Neural crest cell (in vitro differentiated cells): Measurements from ENCODE around the gene UBR4. TPM values are rescaled to one million over a fixed set of nuclear protein-coding genes. Genes with fewer than 3 reads are reported as not detected.

Experiments used
- DNase-seq: peaks from one replicate; pipeline ENCODE4 v3.0.0; 2021; ENCODE audit warnings: low read depth, mixed read lengths, low spot score
- H3K27ac Mint-ChIP-seq: one replicate; pipeline ENCODE4 v1.8.0; 2021; ENCODE audit warnings: mild to moderate bottlenecking, mixed read lengths; ENCODE audit not compliant: unreplicated experiment
- H3K27me3 Mint-ChIP-seq: 2 replicates; pipeline ENCODE4 v1.8.0; 2021; ENCODE audit warnings: low read depth, mild to moderate bottlenecking, mixed read lengths
- H3K36me3 Mint-ChIP-seq: 2 replicates; pipeline ENCODE4 v1.8.0; 2021; ENCODE audit warnings: low read depth, mild to moderate bottlenecking, mixed read lengths
- H3K4me1 Mint-ChIP-seq: 2 replicates; pipeline ENCODE4 v1.8.0; 2021; ENCODE audit warnings: mixed read lengths
- H3K4me3 Mint-ChIP-seq: one replicate; pipeline ENCODE4 v1.8.0; 2021; ENCODE audit warnings: mild to moderate bottlenecking, mixed read lengths
- H3K9me3 Mint-ChIP-seq: 2 replicates; pipeline ENCODE4 v1.8.0; 2021; ENCODE audit warnings: mixed read lengths
- total RNA-seq: library from RNA; stranded (reverse); gene quantifications from 2 replicates; pipeline ENCODE4 v1.2.1, GENCODE V29; 2021
- TF ChIP-seq, protein P1 (sequence below): fragments of 200-600 bp; sonication (generic); conservative IDR thresholded peaks from 2 replicates; pipeline ENCODE4 v1.5.0; 2021; ENCODE audit warnings: antibody characterized with exemption, mild to moderate bottlenecking

The UBR4 gene
- total RNA-seq, 1 donor from 2014 or later, result 114 TPM

DNA sequence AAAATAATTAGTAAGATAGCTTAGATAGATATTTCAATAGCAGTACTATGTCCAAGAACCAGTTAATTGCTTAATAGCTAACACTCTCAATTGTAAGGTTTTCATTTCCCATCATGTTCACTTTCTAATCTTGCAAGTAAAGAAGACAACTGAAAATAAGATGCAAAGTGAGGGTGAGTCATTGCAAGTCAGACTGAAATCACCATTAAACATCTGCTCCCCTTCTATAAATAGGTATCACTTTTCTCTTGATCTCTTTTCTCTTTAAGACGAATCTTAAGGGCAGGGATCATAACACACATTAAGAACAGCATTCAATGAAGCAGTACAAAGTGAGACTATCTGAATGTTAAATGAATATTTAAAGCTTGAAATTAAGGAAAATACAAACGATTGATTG lies 40.4 kb downstream of the UBR4 start:
- H3K27ac Mint-ChIP-seq, result no peak overlapping the region
- H3K4me1 Mint-ChIP-seq, result no peaks in the 10 kb centered on the region
- no peaks in the 10 kb centered on the region for H3K9me3 Mint-ChIP-seq
- peaks cover 15% of the 10 kb centered on the region for H3K36me3 Mint-ChIP-seq
- TF ChIP-seq, protein P1, sequence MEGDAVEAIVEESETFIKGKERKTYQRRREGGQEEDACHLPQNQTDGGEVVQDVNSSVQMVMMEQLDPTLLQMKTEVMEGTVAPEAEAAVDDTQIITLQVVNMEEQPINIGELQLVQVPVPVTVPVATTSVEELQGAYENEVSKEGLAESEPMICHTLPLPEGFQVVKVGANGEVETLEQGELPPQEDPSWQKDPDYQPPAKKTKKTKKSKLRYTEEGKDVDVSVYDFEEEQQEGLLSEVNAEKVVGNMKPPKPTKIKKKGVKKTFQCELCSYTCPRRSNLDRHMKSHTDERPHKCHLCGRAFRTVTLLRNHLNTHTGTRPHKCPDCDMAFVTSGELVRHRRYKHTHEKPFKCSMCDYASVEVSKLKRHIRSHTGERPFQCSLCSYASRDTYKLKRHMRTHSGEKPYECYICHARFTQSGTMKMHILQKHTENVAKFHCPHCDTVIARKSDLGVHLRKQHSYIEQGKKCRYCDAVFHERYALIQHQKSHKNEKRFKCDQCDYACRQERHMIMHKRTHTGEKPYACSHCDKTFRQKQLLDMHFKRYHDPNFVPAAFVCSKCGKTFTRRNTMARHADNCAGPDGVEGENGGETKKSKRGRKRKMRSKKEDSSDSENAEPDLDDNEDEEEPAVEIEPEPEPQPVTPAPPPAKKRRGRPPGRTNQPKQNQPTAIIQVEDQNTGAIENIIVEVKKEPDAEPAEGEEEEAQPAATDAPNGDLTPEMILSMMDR, result no peak
- no peak overlapping the region for H3K4me3 Mint-ChIP-seq
- no peaks in the 10 kb centered on the region for H3K27me3 Mint-ChIP-seq
- no peak for DNase-seq

DNA sequence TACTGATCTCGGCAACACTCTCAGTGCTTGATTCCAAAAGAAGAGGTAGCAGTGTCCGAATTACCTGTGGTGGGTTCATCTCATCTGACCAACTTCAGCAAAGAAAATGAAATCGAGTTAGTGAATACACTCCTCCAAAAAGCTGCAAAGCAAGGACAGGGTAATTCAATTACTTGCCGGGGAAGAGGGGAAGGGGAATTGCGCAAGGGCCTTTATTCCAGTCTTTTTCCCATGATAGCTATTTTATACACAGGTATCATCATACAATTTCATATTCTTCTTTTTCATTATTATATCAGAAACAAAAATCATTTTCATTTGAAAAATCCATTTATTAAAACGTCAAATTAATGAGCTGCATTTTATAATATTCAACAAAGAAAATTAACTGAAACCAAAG lies 42.9 kb downstream of the UBR4 start:
- H3K9me3 Mint-ChIP-seq, result no peaks in the 10 kb centered on the region
- peaks cover 23% of the 10 kb centered on the region for H3K36me3 Mint-ChIP-seq
- no peak overlapping the region for H3K27ac Mint-ChIP-seq
- no peak overlapping the region for H3K4me3 Mint-ChIP-seq
- TF ChIP-seq, protein P1, result no peak
- no peaks in the 10 kb centered on the region for H3K27me3 Mint-ChIP-seq
- no peaks in the 10 kb centered on the region for H3K4me1 Mint-ChIP-seq
- DNase-seq, result no peak

DNA sequence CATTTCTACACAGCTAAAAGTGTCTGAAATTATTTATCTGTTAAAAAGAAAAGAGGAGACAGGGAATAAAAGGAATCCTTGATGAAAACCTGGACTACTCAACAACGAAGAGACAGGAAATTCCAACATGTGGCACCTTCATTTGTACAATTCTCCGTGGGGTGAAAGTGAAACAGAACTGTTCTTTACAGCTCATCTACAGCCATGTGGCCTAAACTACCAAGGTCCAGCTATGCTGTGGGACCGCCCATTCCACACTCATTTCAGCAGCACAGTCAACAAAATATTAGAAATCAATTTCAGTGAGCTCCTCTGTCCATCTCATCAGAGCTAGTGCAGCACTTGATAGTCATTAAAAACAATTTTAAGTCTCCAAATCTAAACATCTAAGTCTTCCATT lies 44.0 kb downstream of the UBR4 start:
- TF ChIP-seq, protein P1, result no peak
- Mint-ChIP-seq H3K9me3 (no peaks in the 10 kb centered on the region), H3K4me1 (no peaks in the 10 kb centered on the region), H3K27ac (no peak overlapping the region), H3K27me3 (no peaks in the 10 kb centered on the region), H3K4me3 (no peak overlapping the region), H3K36me3 (peaks cover 26% of the 10 kb centered on the region)
- no peak for DNase-seq

DNA sequence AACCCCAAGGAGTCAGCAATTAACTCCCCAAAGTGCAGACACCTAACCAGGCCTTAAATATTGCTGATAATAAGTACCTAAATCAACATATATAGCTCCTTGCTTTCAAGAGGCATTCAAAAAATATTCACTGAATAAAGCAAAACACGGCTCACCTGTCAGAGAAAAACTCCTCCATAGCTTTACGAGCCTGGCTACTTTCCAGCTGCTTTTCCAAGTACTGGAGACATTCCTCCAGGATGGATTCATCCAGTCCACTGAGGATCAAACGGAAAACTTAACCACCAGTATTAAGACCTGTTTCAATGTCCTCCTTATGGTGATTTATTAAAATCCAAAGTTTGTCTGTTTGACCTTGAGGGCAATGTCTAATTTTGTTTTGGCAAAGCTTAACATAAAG lies 44.6 kb downstream of the UBR4 start:
- Mint-ChIP-seq H3K4me1 (no peaks in the 10 kb centered on the region), H3K9me3 (no peaks in the 10 kb centered on the region), H3K36me3 (peaks cover 26% of the 10 kb centered on the region), H3K27me3 (no peaks in the 10 kb centered on the region), H3K4me3 (no peak overlapping the region), H3K27ac (no peak overlapping the region)
- no peak for DNase-seq
- TF ChIP-seq, protein P1, result no peak

DNA sequence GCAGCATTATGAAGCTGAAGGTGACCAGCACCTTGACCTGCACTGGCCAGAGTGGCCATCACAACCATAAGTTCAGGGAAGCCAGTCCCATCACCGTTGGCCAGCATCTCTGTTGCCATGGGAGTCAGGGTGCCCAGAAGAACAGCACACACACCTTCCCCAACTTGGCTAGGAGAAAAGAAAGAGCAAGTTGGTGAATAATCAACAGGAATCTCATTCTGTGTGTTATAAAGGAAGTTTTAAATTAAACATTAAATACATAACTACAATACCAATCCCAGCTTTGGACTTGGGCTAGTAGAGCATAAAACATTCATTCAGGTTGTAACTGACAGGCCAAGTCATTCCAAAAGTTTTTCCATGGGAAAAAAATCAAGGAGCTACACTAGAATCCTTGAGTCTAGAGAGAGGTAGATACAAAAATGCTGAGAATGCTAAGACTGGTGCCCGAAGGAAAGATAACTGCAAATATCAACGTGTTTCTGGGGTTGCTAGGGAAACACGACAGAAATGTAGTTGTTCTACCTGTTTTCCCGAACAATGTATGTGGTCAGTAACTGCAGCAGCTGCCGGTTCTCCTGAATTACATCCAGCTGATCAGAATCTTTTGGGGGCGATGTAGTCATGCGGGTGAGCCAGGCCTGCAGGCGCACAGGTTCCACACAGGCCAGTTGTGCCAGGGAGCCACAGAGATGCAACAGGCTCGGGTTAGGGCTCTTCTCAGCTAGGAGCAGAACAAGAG lies 45.6 kb downstream of the UBR4 start:
- no peaks in the 10 kb centered on the region for H3K27me3 Mint-ChIP-seq
- TF ChIP-seq, protein P1, result no peak
- no peaks in the 10 kb centered on the region for H3K4me1 Mint-ChIP-seq
- no peaks in the 10 kb centered on the region for H3K9me3 Mint-ChIP-seq
- DNase-seq, result no peak
- no peak overlapping the region for H3K27ac Mint-ChIP-seq
- no peak overlapping the region for H3K4me3 Mint-ChIP-seq
- H3K36me3 Mint-ChIP-seq, result peaks cover 26% of the 10 kb centered on the region
